Naive thymus-derived CD8-positive, alpha-beta T cell (primary cell): Measurements from ENCODE around the gene SLC7A14. TPM values are rescaled to one million over a fixed set of nuclear protein-coding genes. Genes with fewer than 3 reads are reported as not detected.

ENCODE experiments used
- ATAC-seq, 2 donors: fragments of 150-1000 bp; cut with Tn5 transposase in 1 of 2; sonication (Bioruptor Pico), chemical (Tn5 transposase) in 1 of 2; 1 replicate in 1 of 2; 2 replicates in 1 of 2; pipeline ENCODE4 v1.10.0; 2021; ENCODE audit warnings: mild to moderate bottlenecking in 2 of 2, moderate library complexity in 2 of 2
- POLR2A ChIA-PET: fragments of 350-600 bp; sonication (Branson Sonifier 250); formaldehyde crosslinking; loops from one replicate; lab custom pipeline; 2021; ENCODE audit warnings: antibody characterized with exemption; lab: Charles Lee
- DNase-seq, 10 donors: peaks; one replicate each; pipeline versions ENCODE4 v3.0.0 to v3.0.0-alpha.2; 2020 to 2022
- H3K27ac Mint-ChIP-seq, 10 donors: one replicate each; pipeline ENCODE4 v1.8.0; 2020 to 2022; ENCODE audit warnings: mild to moderate bottlenecking in 10 of 10, mixed read lengths in 10 of 10, moderate library complexity in 4 of 10, inconsistent platforms in 1 of 10
- H3K27me3 Mint-ChIP-seq, 5 donors: one replicate each; pipeline ENCODE4 v1.8.0; 2021 to 2022; ENCODE audit warnings: mixed read lengths in 5 of 5
- H3K36me3 Mint-ChIP-seq, 3 donors: one replicate each; pipeline ENCODE4 v1.8.0; 2020 to 2022; ENCODE audit warnings: mixed read lengths in 3 of 3, mild to moderate bottlenecking in 2 of 3, inconsistent platforms in 1 of 3
- H3K4me1 Mint-ChIP-seq, 4 donors: one replicate each; pipeline ENCODE4 v1.8.0; 2021 to 2022; ENCODE audit warnings: mixed read lengths in 4 of 4
- H3K4me3 Mint-ChIP-seq, 10 donors: one replicate each; pipeline ENCODE4 v1.8.0; 2020 to 2022; ENCODE audit warnings: mild to moderate bottlenecking in 10 of 10, mixed read lengths in 10 of 10, moderate library complexity in 6 of 10, inconsistent platforms in 1 of 10
- H3K9me3 Mint-ChIP-seq, 9 donors: one replicate each; pipeline ENCODE4 v1.8.0; 2020 to 2022; ENCODE audit warnings: mixed read lengths in 9 of 9, mild to moderate bottlenecking in 3 of 9, inconsistent platforms in 1 of 9, moderate library complexity in 1 of 9
- polyA plus RNA-seq, 3 donors: library from polyadenylated mRNA; unstranded; fragments of 300-500 nt; fragmentation: Illumina TruSeq; gene quantifications; one replicate each; pipeline ENCODE4 v1.2.3, GENCODE V29; 2021
- total RNA-seq, 8 experiments: library from RNA in 2 of 8; stranded (reverse) in 2 of 8; gene quantifications; one replicate each; pipeline ENCODE4 v1.2.3 and lab custom pipeline; 2021 to 2026

The SLC7A14 gene
- not detected for total RNA-seq
- polyA plus RNA-seq: not detected
- total RNA-seq (lab: John Stamatoyannopoulos, UW): 0 to 0.49 (median 0) reads per million in 6 experiments

- no peak within 1 kb of the TSS for H3K27ac Mint-ChIP-seq
- H3K9me3 Mint-ChIP-seq: peaks cover 5 to 24% (median 10%) of the 10 kb centered on the region in 9 donors
- no peaks in the 10 kb centered on the region for H3K4me1 Mint-ChIP-seq
Measured at GRCh38 chr3:170585937-170586310, at the start of gene SLC7A14. Gene SLC7A14, minus strand, starts transcription at chr3:170586075. Its CDS starts 59,139 bp downstream, at chr3:170526936.

GRCh38 chr3:170635385-170635735 is 49.5 kb upstream of the SLC7A14 start:
- Mint-ChIP-seq H3K4me1 (no peaks in the 10 kb centered on the region), H3K27ac (no peak overlapping the region), H3K4me3 (no peak overlapping the region), H3K9me3 (no peaks in the 10 kb centered on the region), H3K36me3 (no peaks in the 10 kb centered on the region), H3K27me3 (peaks cover 6 to 26% (median 8%) of the 10 kb centered on the region in 5 donors)
- POLR2A ChIA-PET: no interaction called here
- ATAC-seq: no peak
- DNase-seq: no peak

More at GRCh38 chr3:170585937-170586310, at the start of gene SLC7A14:
- no peak for DNase-seq
- Mint-ChIP-seq H3K4me3 (no peak within 1 kb of the TSS), H3K27me3 (peaks cover 34 to 76% (median 55%) of the 10 kb centered on the region in 5 donors), H3K36me3 (peaks cover 0 to 17% (median 7%) of the 10 kb centered on the region in 3 donors)
- POLR2A ChIA-PET: no interaction called here
- ATAC-seq: no peak

GRCh38 chr3:170634663-170635384 is 48.9 kb upstream of the SLC7A14 start:
- DNase-seq: no peak
- no peak overlapping the region for H3K4me3 Mint-ChIP-seq
- H3K27me3 Mint-ChIP-seq: peaks cover 6 to 29% (median 8%) of the 10 kb centered on the region in 5 donors
- POLR2A ChIA-PET: no interaction called here
- H3K9me3 Mint-ChIP-seq: no peaks in the 10 kb centered on the region
- no peaks in the 10 kb centered on the region for H3K4me1 Mint-ChIP-seq
- no peaks in the 10 kb centered on the region for H3K36me3 Mint-ChIP-seq
- ATAC-seq: no peak
- no peak overlapping the region for H3K27ac Mint-ChIP-seq

- DNase-seq (no peak), ATAC-seq (no peak)
- H3K4me3 Mint-ChIP-seq: no peak overlapping the region
- no peaks in the 10 kb centered on the region for H3K36me3 Mint-ChIP-seq
- peaks cover 12 to 41% (median 14%) of the 10 kb centered on the region in 5 donors for H3K27me3 Mint-ChIP-seq
- POLR2A ChIA-PET: no interaction called here
- no peak overlapping the region for H3K27ac Mint-ChIP-seq
- H3K9me3 Mint-ChIP-seq: no peaks in the 10 kb centered on the region
- peaks cover 0 to 2% (median 0%) of the 10 kb centered on the region in 4 donors for H3K4me1 Mint-ChIP-seq
Measured at GRCh38 chr3:170633573-170633972, 47.7 kb upstream of the SLC7A14 start.

GRCh38 chr3:170632780-170633179 is 46.9 kb upstream of the SLC7A14 start:
- Mint-ChIP-seq H3K36me3 (no peaks in the 10 kb centered on the region), H3K27ac (no peak overlapping the region), H3K4me1 (peaks cover 0 to 2% (median 0%) of the 10 kb centered on the region in 4 donors), H3K4me3 (no peak overlapping the region), H3K27me3 (peaks cover 12 to 41% (median 14%) of the 10 kb centered on the region in 5 donors), H3K9me3 (no peaks in the 10 kb centered on the region)
- POLR2A ChIA-PET: no interaction called here
- ATAC-seq (no peak), DNase-seq (no peak)

- Mint-ChIP-seq H3K27ac (no peak overlapping the region), H3K36me3 (no peaks in the 10 kb centered on the region), H3K4me3 (no peak overlapping the region), H3K4me1 (peaks cover 0 to 2% (median 0%) of the 10 kb centered on the region in 4 donors), H3K9me3 (no peaks in the 10 kb centered on the region), H3K27me3 (peaks cover 13 to 41% (median 16%) of the 10 kb centered on the region in 5 donors)
- DNase-seq: no peak
- ATAC-seq: no peak
- POLR2A ChIA-PET: no interaction called here
Measured at GRCh38 chr3:170631755-170632488, 46.0 kb upstream of the SLC7A14 start.

GRCh38 chr3:170623524-170623923 is 37.6 kb upstream of the SLC7A14 start:
- POLR2A ChIA-PET: no interaction called here
- Mint-ChIP-seq H3K36me3 (no peaks in the 10 kb centered on the region), H3K4me1 (no peaks in the 10 kb centered on the region), H3K9me3 (peaks cover 0 to 13% (median 3%) of the 10 kb centered on the region in 9 donors), H3K27ac (no peak overlapping the region), H3K4me3 (no peak overlapping the region), H3K27me3 (peaks cover 7 to 23% (median 19%) of the 10 kb centered on the region in 5 donors)
- no peak for DNase-seq
- no peak for ATAC-seq

GRCh38 chr3:170622369-170623159 is 36.7 kb upstream of the SLC7A14 start:
- POLR2A ChIA-PET: no interaction called here
- no peaks in the 10 kb centered on the region for H3K36me3 Mint-ChIP-seq
- no peaks in the 10 kb centered on the region for H3K4me1 Mint-ChIP-seq
- H3K27ac Mint-ChIP-seq: no peak overlapping the region
- no peak for DNase-seq
- peaks cover 7 to 23% (median 19%) of the 10 kb centered on the region in 5 donors for H3K27me3 Mint-ChIP-seq
- ATAC-seq: no peak
- no peak overlapping the region for H3K4me3 Mint-ChIP-seq
- H3K9me3 Mint-ChIP-seq: peaks cover 0 to 14% (median 3%) of the 10 kb centered on the region in 9 donors

GRCh38 chr3:170621256-170621655 is 35.4 kb upstream of the SLC7A14 start:
- no peak overlapping the region for H3K27ac Mint-ChIP-seq
- DNase-seq (no peak), ATAC-seq (no peak)
- H3K36me3 Mint-ChIP-seq: no peaks in the 10 kb centered on the region
- peaks cover 5 to 19% (median 15%) of the 10 kb centered on the region in 5 donors for H3K27me3 Mint-ChIP-seq
- peaks cover 0 to 21% (median 3%) of the 10 kb centered on the region in 9 donors for H3K9me3 Mint-ChIP-seq
- no peak overlapping the region for H3K4me3 Mint-ChIP-seq
- no peaks in the 10 kb centered on the region for H3K4me1 Mint-ChIP-seq
- POLR2A ChIA-PET: no interaction called here

- Mint-ChIP-seq H3K27ac (no peak overlapping the region), H3K27me3 (peaks cover 1 to 15% (median 11%) of the 10 kb centered on the region in 5 donors), H3K4me1 (no peaks in the 10 kb centered on the region), H3K36me3 (no peaks in the 10 kb centered on the region), H3K9me3 (peaks cover 0 to 12% (median 1%) of the 10 kb centered on the region in 9 donors), H3K4me3 (no peak overlapping the region)
- POLR2A ChIA-PET: no interaction called here
- no peak for DNase-seq
- no peak for ATAC-seq
Measured at GRCh38 chr3:170614214-170614966, 28.5 kb upstream of the SLC7A14 start.

- Mint-ChIP-seq H3K27me3 (peaks cover 0 to 11% (median 8%) of the 10 kb centered on the region in 5 donors), H3K4me1 (no peaks in the 10 kb centered on the region), H3K27ac (no peak overlapping the region), H3K9me3 (peaks cover 0 to 7% (median 0%) of the 10 kb centered on the region in 9 donors), H3K36me3 (no peaks in the 10 kb centered on the region), H3K4me3 (no peak overlapping the region)
- POLR2A ChIA-PET: no interaction called here
- ATAC-seq: no peak
- DNase-seq: no peak
Measured at GRCh38 chr3:170611751-170612150, 25.9 kb upstream of the SLC7A14 start.

- no peak for ATAC-seq
- peaks cover 0 to 1% (median 0%) of the 10 kb centered on the region in 9 donors for H3K9me3 Mint-ChIP-seq
Measured at GRCh38 chr3:170610321-170610884, 24.5 kb upstream of the SLC7A14 start.

More at GRCh38 chr3:170610321-170610884, 24.5 kb upstream of the SLC7A14 start:
- no peaks in the 10 kb centered on the region for H3K4me1 Mint-ChIP-seq
- peaks cover 0 to 11% (median 9%) of the 10 kb centered on the region in 5 donors for H3K27me3 Mint-ChIP-seq
- DNase-seq: no peak
- no peak overlapping the region for H3K4me3 Mint-ChIP-seq
- no peak overlapping the region for H3K27ac Mint-ChIP-seq
- POLR2A ChIA-PET: no interaction called here
- no peaks in the 10 kb centered on the region for H3K36me3 Mint-ChIP-seq
